ENCODE measurements around the gene ARGLU1.

The ARGLU1 gene

DNA sequence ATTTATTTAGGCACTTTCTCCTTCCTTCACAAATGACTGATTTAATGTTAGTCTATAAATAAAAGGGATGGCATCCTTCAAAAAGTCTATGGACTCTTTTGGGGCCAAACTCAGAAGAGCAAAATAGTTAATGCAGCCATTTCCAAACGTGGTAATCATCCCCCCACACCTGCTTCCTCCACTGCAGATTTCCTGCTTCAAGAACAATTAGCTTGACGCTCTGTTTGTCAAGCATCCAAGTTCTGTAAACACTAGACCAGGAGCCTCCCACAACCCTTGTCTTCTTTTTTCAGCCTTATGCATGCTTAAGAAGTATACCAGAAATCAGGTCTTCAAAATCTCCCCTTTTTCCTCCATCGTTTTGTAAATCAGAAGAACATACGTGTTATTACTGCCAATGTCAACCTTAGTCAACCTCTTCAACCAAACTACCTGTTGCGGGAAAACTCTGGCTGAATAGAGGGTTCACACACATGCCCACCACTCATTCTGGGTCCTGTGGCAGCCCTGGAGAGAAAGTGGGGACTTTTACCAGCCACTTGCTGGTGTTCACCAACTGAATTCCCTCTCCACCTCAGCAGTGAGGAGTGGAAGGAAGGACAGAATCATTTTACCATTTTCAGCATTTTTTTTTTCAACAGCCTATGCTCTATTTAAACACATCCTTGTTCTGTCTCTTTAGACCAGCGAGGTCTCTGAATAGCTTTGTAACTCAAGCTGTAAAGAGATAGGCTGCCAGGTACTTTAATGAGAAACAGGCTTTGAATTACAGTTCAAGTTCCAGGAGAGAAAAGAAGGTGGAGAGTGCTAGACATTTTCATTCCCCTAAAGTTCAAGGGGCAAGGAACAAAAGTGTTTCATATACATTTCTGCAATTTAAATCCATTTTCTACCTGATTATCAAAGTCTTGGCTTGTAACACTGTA is 71.6 kb downstream of the ARGLU1 start:
- no peak for DNase-seq (ENCODE audit: low spot score)
- in situ Hi-C loops (cut with MboI; ENCODE audit: low sequenced_read_pairs, unreplicated experiment) = no loop called here
- TF ChIP-seq, protein P1, sequence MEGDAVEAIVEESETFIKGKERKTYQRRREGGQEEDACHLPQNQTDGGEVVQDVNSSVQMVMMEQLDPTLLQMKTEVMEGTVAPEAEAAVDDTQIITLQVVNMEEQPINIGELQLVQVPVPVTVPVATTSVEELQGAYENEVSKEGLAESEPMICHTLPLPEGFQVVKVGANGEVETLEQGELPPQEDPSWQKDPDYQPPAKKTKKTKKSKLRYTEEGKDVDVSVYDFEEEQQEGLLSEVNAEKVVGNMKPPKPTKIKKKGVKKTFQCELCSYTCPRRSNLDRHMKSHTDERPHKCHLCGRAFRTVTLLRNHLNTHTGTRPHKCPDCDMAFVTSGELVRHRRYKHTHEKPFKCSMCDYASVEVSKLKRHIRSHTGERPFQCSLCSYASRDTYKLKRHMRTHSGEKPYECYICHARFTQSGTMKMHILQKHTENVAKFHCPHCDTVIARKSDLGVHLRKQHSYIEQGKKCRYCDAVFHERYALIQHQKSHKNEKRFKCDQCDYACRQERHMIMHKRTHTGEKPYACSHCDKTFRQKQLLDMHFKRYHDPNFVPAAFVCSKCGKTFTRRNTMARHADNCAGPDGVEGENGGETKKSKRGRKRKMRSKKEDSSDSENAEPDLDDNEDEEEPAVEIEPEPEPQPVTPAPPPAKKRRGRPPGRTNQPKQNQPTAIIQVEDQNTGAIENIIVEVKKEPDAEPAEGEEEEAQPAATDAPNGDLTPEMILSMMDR (IDR thresholded peaks at IDR 0.05; ENCODE audit: borderline replicate concordance, control extremely low read depth, extremely low read depth, insufficient read depth, missing control alignments) = no peak

DNA sequence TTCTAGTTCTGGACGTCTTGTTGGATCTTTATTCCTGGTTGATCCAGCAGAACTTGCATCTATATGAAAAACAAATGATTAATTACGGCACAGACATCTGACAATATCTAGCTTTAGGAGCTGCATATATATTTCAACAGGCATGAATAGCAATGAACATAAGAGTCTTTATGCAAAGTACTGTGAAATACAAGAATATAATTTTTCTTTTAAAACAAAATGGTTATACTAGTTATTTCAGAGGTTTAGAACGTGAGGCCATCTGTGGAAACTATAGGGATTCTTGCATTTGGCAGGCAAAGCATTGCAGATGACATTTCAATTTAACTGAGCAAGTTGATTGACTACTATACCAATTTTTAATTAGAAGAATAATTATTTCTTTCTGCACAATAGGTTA is 73.0 kb downstream of the ARGLU1 start:
- TF ChIP-seq, protein P1 (IDR thresholded peaks at IDR 0.05; ENCODE audit: borderline replicate concordance, control extremely low read depth, extremely low read depth, insufficient read depth, missing control alignments) = no peak
- no peak for DNase-seq (ENCODE audit: low spot score)
- in situ Hi-C loops (cut with MboI; ENCODE audit: low sequenced_read_pairs, unreplicated experiment) = no loop called here

DNA sequence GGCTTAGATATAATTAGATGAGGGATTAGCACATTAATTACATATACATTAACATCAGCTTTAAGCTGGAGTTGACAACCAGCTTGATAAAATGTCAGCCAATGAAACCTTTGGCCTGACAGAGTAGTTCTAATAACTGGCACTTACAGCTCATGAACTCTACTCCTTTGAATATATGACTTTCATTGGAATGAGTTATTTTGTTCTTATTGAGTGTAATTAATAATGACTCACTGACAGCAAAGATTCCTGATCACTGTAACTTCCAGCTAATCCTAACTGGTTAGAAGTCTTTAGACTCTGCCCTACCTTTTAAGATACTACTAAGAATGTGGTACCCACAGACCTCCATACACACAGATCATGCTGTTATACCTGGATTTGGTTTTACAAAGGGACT is 73.4 kb downstream of the ARGLU1 start:
- no peak for DNase-seq (ENCODE audit: low spot score)
- in situ Hi-C loops (cut with MboI; ENCODE audit: low sequenced_read_pairs, unreplicated experiment) = no loop called here
- TF ChIP-seq, protein P1 (IDR thresholded peaks at IDR 0.05; ENCODE audit: borderline replicate concordance, control extremely low read depth, extremely low read depth, insufficient read depth, missing control alignments) = no peak

DNA sequence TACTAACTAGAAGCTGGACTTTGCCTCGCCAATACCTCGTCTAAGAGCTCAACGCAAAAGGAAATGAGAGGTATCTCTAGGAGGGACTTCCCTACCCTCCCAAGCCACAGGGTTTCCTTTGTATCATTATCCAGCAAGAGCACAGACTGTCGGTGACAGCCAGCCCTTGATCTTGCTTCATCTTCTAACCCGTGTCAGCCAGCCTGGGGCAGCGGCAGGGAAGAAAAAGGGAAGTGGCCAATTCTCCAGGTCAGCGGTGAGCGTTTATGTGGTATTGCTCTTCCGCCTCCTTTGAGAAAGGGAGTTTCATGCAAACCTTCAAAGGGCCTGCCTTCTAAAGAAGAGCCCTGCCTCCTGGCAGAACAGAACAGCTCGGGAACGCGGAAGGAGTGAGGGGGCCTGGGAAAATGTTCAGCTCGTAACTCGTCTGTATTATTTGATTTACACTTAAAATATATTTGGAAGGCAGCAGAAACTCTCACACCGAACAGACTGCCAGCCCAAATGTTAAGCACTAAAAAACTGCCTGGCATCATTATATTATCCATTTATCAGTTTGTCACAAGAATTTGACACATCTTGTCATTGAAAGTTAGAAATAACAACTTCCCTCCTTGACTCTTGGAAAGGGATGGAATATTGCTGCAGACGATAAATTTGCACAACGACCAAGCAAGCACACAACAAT is 74.3 kb downstream of the ARGLU1 start:
- no peak for DNase-seq (ENCODE audit: low spot score)
- TF ChIP-seq, protein P1 (IDR thresholded peaks at IDR 0.05; ENCODE audit: borderline replicate concordance, control extremely low read depth, extremely low read depth, insufficient read depth, missing control alignments) = no peak
- in situ Hi-C loops (cut with MboI; ENCODE audit: low sequenced_read_pairs, unreplicated experiment) = no loop called here

DNA sequence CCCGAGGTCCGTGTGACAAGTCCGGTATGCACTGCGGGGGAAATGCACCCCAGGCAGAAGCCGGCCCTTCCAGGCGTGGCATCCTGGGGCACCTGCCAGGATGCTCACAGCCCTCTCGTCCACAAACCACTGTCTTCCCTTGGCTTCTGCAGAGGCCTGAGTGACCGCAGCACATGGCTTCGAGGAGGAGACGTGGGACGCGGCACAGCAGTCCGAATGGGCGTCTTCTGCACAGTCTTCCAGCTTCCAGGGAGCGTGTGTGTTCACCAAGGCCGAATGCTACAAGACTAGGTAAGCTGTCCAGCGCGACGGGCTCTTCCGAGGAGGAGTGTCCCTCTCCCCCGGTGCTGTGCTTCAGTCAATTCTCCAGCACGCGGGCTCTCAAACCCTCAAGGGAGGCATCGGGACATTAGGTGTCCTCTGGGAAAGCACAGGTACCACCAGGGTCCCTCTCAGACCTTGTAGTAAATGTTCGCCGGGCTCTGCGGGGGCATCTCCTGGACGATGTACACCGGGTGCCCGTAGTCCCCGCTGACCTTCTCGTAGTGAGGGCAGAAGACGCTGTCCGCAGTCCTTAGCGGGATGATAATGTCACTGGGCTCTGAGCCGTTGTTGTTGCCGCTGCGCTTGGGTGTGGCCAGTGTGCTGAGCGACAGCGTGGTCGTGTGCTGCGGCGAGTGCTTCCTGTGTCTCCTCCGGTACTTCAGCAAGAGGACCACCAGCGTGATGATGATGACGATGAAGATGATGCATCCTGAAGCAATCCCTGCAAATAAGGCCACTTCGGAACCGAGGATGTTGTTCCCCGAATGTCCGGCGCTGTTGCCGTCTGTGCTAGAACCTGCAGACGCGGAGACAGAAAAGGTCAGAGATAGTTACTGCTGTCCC is 75.1 kb downstream of the ARGLU1 start:
- no peak for DNase-seq (ENCODE audit: low spot score)
- TF ChIP-seq, protein P1 (IDR thresholded peaks at IDR 0.05; ENCODE audit: borderline replicate concordance, control extremely low read depth, extremely low read depth, insufficient read depth, missing control alignments) = no peak
- in situ Hi-C loops (cut with MboI; ENCODE audit: low sequenced_read_pairs, unreplicated experiment) = no loop called here
